ENCODE measurements around the gene YKT6. TPM values are rescaled to one million over a fixed set of nuclear protein-coding genes. Genes with fewer than 3 reads are reported as not detected.

Gene YKT6
- total RNA-seq, 1 experiment from 2014 or later, result 146 TPM

DNA sequence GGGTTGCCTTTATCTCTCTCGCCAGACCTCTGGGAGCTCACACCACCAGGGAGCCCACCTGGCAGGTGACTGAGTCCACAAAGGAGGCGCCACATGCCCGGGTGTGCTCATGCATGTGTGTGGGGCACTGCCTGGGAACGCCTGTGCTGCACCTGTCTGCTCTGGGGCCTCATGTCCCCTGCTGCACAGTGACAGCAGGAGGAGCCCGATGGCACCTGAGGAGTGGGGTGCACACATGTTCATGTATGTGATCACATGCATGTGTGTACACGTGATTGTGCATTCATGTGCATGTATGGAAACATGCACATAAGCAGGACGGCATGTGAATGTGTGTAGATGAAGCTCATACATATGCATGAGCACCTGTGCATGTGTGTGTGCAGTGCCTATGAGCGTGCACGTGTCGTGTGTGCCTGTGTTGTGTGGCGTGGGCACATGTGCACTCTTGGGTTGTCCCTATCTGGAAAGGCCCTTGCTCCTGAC lies 22.0 kb downstream of the YKT6 start:
- Mint-ChIP-seq H3K9me3 (ENCODE audit: low read depth, unreplicated experiment) (no peaks in the 10 kb centered on the region), H3K27me3 (ENCODE audit: unreplicated experiment) (peaks cover 73% of the 10 kb centered on the region), H3K4me3 (ENCODE audit: low read depth, unreplicated experiment) (no peak overlapping the region), H3K4me1 (ENCODE audit: low read depth, unreplicated experiment) (no peaks in the 10 kb centered on the region), H3K27ac (ENCODE audit: unreplicated experiment) (no peak overlapping the region), H3K36me3 (ENCODE audit: insufficient read depth, unreplicated experiment) (no peaks in the 10 kb centered on the region)
- BruUV-seq (replicated peaks), result no TSS peak
- no peak for DNase-seq
- intact Hi-C loops (cut with micrococcal nuclease; ENCODE audit: unreplicated experiment), result no loop called here
- TF ChIP-seq, protein P1, sequence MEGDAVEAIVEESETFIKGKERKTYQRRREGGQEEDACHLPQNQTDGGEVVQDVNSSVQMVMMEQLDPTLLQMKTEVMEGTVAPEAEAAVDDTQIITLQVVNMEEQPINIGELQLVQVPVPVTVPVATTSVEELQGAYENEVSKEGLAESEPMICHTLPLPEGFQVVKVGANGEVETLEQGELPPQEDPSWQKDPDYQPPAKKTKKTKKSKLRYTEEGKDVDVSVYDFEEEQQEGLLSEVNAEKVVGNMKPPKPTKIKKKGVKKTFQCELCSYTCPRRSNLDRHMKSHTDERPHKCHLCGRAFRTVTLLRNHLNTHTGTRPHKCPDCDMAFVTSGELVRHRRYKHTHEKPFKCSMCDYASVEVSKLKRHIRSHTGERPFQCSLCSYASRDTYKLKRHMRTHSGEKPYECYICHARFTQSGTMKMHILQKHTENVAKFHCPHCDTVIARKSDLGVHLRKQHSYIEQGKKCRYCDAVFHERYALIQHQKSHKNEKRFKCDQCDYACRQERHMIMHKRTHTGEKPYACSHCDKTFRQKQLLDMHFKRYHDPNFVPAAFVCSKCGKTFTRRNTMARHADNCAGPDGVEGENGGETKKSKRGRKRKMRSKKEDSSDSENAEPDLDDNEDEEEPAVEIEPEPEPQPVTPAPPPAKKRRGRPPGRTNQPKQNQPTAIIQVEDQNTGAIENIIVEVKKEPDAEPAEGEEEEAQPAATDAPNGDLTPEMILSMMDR (IDR thresholded peaks at IDR 0.05; ENCODE audit: unreplicated experiment), result no peak
- CTCF ChIA-PET, result no interaction called here

- no peaks in the 10 kb centered on the region for H3K9me3 Mint-ChIP-seq (ENCODE audit: low read depth, unreplicated experiment)
- peaks cover 73% of the 10 kb centered on the region for H3K27me3 Mint-ChIP-seq (ENCODE audit: unreplicated experiment)
These were observed 22.7 kb downstream of the YKT6 start for GRCh38 chr7:44223362-44224079.

DNA sequence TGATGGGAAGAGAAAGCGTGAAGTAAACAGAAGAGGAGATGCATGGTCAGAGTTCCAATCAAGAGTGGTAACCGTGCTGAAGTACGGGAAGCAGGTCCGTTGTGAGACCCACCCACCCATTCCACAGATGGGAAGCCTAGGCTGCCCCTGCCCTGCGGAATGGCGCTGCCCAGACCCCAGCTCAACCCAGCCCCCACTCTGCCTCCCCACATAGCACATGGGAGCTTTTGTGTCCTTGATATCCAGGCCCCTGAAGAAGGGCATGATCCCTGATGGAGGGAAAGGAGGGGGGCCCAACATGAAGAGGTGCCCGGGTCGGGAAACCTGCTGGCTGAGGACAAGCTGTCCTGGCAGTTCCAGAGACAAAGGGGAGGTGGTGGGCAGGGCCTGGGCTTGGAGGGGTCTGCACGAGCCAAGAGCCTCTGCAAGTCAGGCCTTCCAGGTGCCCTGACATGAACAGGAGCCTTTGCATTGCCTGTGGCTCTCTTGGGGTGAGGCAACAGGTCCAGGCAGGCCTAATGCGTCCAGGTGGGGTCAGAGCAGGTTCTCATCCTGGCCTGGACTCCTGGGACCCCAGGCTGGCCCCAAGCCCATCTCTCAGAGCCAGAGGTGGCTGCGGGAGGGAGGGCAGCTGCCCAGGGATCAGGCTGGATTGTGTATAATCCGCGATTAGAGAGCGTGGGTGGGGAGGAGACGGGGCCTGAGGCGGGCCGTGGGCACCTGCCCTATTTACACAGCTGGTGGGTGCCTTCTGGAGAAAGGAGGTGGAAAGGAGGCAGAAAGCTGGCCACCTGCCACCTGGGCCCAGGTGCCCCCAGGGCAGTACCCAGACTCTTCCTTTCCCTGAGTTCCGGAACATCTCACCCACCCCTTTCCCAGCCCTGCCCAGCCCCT lies 23.5 kb downstream of the YKT6 start:
- Mint-ChIP-seq H3K27ac (ENCODE audit: unreplicated experiment) (no peak overlapping the region), H3K4me3 (ENCODE audit: low read depth, unreplicated experiment) (no peak overlapping the region), H3K9me3 (ENCODE audit: low read depth, unreplicated experiment) (no peaks in the 10 kb centered on the region), H3K27me3 (ENCODE audit: unreplicated experiment) (peaks cover 77% of the 10 kb centered on the region), H3K4me1 (ENCODE audit: low read depth, unreplicated experiment) (no peaks in the 10 kb centered on the region), H3K36me3 (ENCODE audit: insufficient read depth, unreplicated experiment) (no peaks in the 10 kb centered on the region)
- BruUV-seq (replicated peaks), result no TSS peak
- DNase-seq, result no peak
- TF ChIP-seq, protein P1 (IDR thresholded peaks at IDR 0.05; ENCODE audit: unreplicated experiment), result no peak
- intact Hi-C loops (cut with micrococcal nuclease; ENCODE audit: unreplicated experiment), result no loop called here
- CTCF ChIA-PET, result interaction anchor here (0.7 kb wide), 1 partner anchor 224 kb away, joined by 7 read pairs; no protein-coding TSS in a partner anchor

More at GRCh38 chr7:44223362-44224079, 22.7 kb downstream of the YKT6 start:
- Mint-ChIP-seq H3K27ac (ENCODE audit: unreplicated experiment) (no peak overlapping the region), H3K4me1 (ENCODE audit: low read depth, unreplicated experiment) (no peaks in the 10 kb centered on the region), H3K36me3 (ENCODE audit: insufficient read depth, unreplicated experiment) (no peaks in the 10 kb centered on the region), H3K4me3 (ENCODE audit: low read depth, unreplicated experiment) (no peak overlapping the region)
- CTCF ChIA-PET, result interaction anchor here (0.7 kb wide), 1 partner anchor 225 kb away, joined by 7 read pairs; no protein-coding TSS in a partner anchor
- no TSS peak for BruUV-seq (replicated peaks)
- TF ChIP-seq, protein P1 (IDR thresholded peaks at IDR 0.05; ENCODE audit: unreplicated experiment), result no peak
- intact Hi-C loops (cut with micrococcal nuclease; ENCODE audit: unreplicated experiment), result no loop called here
- DNase-seq, result no peak

DNA sequence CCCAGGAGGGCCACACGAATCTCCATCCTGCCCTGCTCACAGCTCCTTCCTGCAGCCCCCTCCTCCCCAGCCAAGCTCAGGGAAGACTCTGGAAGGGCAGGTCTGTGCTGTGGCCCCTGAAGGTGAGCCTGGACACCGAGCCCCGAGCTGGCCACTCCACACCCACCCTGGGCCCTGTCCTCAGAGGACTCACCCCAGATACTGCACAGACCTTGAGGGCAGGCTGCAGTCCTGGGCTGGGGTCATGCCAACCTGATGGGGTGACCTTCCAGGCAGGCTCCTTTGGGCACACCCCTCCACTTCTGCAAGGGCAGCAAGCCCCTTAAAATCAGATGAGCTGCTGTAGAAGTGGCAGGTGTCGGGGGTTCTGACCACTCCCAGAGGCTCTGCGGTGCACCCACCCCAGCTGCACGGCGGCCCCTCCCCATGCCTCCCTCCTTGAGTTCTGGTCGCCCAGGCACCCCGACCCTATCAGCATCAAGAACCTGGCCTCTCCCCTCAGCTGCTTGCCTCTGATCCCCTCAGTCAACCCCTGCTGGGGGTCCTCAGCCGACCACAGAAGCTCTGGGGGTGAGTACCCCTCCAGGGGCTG lies 24.3 kb downstream of the YKT6 start:
- Mint-ChIP-seq H3K4me3 (ENCODE audit: low read depth, unreplicated experiment) (no peak overlapping the region), H3K27ac (ENCODE audit: unreplicated experiment) (no peak overlapping the region), H3K9me3 (ENCODE audit: low read depth, unreplicated experiment) (no peaks in the 10 kb centered on the region), H3K36me3 (ENCODE audit: insufficient read depth, unreplicated experiment) (no peaks in the 10 kb centered on the region), H3K4me1 (ENCODE audit: low read depth, unreplicated experiment) (no peaks in the 10 kb centered on the region), H3K27me3 (ENCODE audit: unreplicated experiment) (peaks cover 78% of the 10 kb centered on the region)
- TF ChIP-seq, protein P1 (IDR thresholded peaks at IDR 0.05; ENCODE audit: unreplicated experiment), result no peak
- DNase-seq, result no peak
- no TSS peak for BruUV-seq (replicated peaks)
- intact Hi-C loops (cut with micrococcal nuclease; ENCODE audit: unreplicated experiment), result no loop called here
- CTCF ChIA-PET, result no interaction called here
